ENCODE measurements around the gene TMED10. TPM values are rescaled to one million over a fixed set of nuclear protein-coding genes. Genes with fewer than 3 reads are reported as not detected.
"Not testable (repeated sequence)": the region's sequence is repeated elsewhere in the genome, so short reads cannot be mapped to it uniquely, and the experiment has no call there.

Gene TMED10
- total RNA-seq, 6 experiments from 2014 or later = 205 to 296 (median 279) TPM

DNA sequence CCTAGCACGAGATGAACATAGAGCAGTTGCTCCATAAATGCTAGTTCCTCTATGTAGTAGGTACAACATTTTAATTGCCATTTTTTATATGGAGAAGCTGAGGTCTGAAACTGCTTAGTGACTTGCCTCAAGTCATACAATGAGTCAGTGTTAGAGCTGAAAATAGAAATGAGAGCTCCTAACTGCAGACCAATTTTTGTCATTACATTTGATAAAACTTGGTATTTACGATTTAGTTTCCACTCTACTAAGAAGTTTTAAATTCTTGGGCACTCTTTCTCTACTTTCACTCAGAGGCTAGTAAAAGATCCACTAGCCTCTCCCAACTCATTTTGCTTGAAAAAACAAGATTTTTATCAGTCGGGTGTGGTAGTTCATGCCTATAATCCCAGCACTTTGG is 8.1 kb upstream of the TMED10 start:
- Histone ChIP-seq H3K27ac (no peak overlapping the region), H3K36me3 (no peaks in the 10 kb centered on the region), H3K27me3 (no peaks in the 10 kb centered on the region), H3K4me1 (peaks cover 0 to 4% (median 0%) of the 10 kb centered on the region in 4 donors), H3K9me3 (no peaks in the 10 kb centered on the region), H3K4me3 (no peak overlapping the region)
- intact Hi-C loops (cut with DNase I) = no loop called here
- DNase-seq (no peak), ATAC-seq (peak in 2 of 4 donors; percentile 17 to 40)
- TF ChIP-seq, protein P1, sequence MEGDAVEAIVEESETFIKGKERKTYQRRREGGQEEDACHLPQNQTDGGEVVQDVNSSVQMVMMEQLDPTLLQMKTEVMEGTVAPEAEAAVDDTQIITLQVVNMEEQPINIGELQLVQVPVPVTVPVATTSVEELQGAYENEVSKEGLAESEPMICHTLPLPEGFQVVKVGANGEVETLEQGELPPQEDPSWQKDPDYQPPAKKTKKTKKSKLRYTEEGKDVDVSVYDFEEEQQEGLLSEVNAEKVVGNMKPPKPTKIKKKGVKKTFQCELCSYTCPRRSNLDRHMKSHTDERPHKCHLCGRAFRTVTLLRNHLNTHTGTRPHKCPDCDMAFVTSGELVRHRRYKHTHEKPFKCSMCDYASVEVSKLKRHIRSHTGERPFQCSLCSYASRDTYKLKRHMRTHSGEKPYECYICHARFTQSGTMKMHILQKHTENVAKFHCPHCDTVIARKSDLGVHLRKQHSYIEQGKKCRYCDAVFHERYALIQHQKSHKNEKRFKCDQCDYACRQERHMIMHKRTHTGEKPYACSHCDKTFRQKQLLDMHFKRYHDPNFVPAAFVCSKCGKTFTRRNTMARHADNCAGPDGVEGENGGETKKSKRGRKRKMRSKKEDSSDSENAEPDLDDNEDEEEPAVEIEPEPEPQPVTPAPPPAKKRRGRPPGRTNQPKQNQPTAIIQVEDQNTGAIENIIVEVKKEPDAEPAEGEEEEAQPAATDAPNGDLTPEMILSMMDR (IDR thresholded peaks at IDR 0.05) = no peak
- TF ChIP-seq POLR2A (IDR thresholded peaks at IDR 0.05) = no peak
- WGBS (ENCODE audit: insufficient coverage, low coverage, low lambda C conversion rate, missing lambda C conversion rate) = 49% methylated on average over 3 of the region's 3 CpGs

DNA sequence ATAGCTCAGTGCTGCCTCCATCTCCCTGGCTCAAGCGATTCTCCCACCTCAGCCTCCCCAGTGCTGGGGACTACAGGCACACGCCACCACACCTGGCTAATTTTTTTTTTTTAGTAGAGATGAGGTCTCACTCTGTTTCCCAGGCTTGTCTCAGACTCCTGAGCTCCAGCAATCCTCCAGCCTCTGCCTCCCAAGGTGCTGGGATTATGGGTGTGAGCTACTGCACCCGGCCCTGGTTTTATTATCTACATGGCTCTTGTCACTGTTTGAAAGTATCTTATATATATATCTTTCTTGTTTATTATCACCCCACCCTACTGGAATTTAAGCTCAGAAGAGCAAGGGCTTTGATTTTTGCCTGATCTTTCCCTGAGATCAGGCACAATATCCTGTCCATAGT is 7.6 kb upstream of the TMED10 start:
- H3K4me3 ChIP-seq = no peak overlapping the region
- H3K9me3 ChIP-seq = no peaks in the 10 kb centered on the region
- no peak overlapping the region for H3K27ac ChIP-seq
- intact Hi-C loops (cut with DNase I) = no loop called here
- H3K4me1 ChIP-seq = peaks cover 0 to 4% (median 0%) of the 10 kb centered on the region in 4 donors
- no peak for DNase-seq
- no peak for ATAC-seq
- no peaks in the 10 kb centered on the region for H3K36me3 ChIP-seq
- TF ChIP-seq, protein P1 (IDR thresholded peaks at IDR 0.05) = no peak
- TF ChIP-seq POLR2A (IDR thresholded peaks at IDR 0.05) = no peak
- 100% methylated on average over 2 of the region's 3 CpGs for WGBS (ENCODE audit: insufficient coverage, low coverage, low lambda C conversion rate, missing lambda C conversion rate)
- no peaks in the 10 kb centered on the region for H3K27me3 ChIP-seq

DNA sequence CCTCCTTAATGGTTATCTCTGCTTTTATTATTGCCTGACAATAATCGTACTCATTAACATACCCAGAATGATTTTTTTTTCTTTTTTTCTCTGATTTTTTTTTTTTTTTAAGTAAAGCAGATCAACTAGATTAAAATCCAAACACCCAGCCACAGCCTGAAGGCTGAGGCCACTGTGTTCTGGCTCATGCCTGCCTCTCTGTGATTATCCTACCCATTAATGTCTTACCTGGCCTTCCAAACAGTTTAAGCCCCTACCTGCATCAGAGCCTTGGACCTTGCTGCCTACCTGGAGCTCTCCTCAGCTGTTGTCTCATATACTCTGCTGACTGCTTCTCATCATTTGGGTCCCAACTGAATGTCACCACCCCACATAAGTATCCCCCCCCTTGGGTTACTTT is 6.8 kb upstream of the TMED10 start:
- ATAC-seq = no peak
- H3K4me1 ChIP-seq = peaks cover 0 to 3% (median 0%) of the 10 kb centered on the region in 4 donors
- H3K27me3 ChIP-seq = no peaks in the 10 kb centered on the region
- H3K27ac ChIP-seq = no peak overlapping the region
- no peak overlapping the region for H3K4me3 ChIP-seq
- 27% methylated on average over 1 of the region's 1 CpG for WGBS (ENCODE audit: insufficient coverage, low coverage, low lambda C conversion rate, missing lambda C conversion rate)
- DNase-seq = no peak
- H3K36me3 ChIP-seq = no peaks in the 10 kb centered on the region
- no peaks in the 10 kb centered on the region for H3K9me3 ChIP-seq
- no peak for TF ChIP-seq POLR2A (IDR thresholded peaks at IDR 0.05)
- TF ChIP-seq, protein P1 (IDR thresholded peaks at IDR 0.05) = no peak
- intact Hi-C loops (cut with DNase I) = no loop called here

DNA sequence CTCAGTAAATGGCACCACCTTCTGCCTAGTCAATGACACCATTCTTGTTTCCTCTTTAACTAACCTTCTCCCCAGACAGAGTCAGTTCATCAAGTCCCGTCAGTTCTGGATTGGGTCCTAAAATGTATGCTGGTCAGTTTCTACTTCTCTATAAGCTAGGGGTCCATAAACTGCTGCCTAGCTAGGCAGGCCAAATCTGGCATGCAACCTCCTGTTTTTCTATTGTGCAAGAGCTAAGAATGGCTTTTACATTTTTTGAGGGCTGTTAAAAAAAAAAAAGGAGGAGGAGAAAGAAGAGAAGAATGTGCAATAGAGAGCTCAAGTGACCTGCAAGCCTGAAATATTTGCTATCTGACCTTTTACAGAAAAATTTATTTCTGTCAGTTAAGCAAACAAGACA is 6.4 kb upstream of the TMED10 start:
- ATAC-seq = peak; percentile 27 to 67 (median 54)
- intact Hi-C loops (cut with DNase I) = no loop called here

DNA sequence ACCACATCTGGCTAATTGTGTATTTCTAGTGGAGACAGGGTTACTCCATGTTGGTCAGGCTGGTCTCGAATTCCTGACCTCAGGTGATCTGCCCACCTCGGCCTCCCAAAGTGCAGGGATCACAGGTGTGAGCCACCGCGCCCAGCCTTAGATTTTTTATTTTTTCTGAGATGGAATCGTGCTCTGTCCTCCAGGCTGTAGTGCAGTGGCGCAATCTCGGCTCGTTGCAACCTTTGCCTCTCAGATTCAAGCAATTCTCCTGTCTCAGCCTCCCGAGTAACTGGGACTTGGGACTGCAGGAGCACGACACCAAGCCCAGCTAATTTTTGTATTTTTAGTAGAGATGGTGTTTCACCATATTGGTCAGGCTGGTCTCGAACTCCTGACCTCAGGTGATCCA is 5.8 kb upstream of the TMED10 start:
- ATAC-seq; H3K4me1 ChIP-seq; H3K9me3 ChIP-seq; DNase-seq; H3K36me3 ChIP-seq; H3K27me3 ChIP-seq; H3K27ac ChIP-seq; H3K4me3 ChIP-seq; intact Hi-C loops (cut with DNase I): not testable (repeated sequence)
- WGBS (ENCODE audit: insufficient coverage, low coverage, low lambda C conversion rate, missing lambda C conversion rate) = 64% methylated on average over 10 of the region's 11 CpGs

More for the DNA sequence above, 6.4 kb upstream of the TMED10 start:
- Histone ChIP-seq H3K27ac (no peak overlapping the region), H3K36me3 (no peaks in the 10 kb centered on the region), H3K4me1 (no peaks in the 10 kb centered on the region), H3K4me3 (no peak overlapping the region), H3K9me3 (no peaks in the 10 kb centered on the region), H3K27me3 (no peaks in the 10 kb centered on the region)
- WGBS (ENCODE audit: insufficient coverage, low coverage, low lambda C conversion rate, missing lambda C conversion rate) = 58% methylated on average over 1 of the region's 1 CpG
- TF ChIP-seq, protein P1 (IDR thresholded peaks at IDR 0.05) = no peak
- no peak for TF ChIP-seq POLR2A (IDR thresholded peaks at IDR 0.05)
- DNase-seq = no peak

Measured in right lobe of liver (tissue), 6 donors.